Calu3 (cell line): ENCODE results near the gene ERAP2. TPM values are rescaled to one million over a fixed set of nuclear protein-coding genes. Genes with fewer than 3 reads are reported as not detected.

ENCODE experiments used
- BruUV-seq: library from RNA; stranded (reverse); fragments of 400-500 nt; replicated peaks from 2 replicates; lab custom pipeline; 2021; lab: Mats Ljungman, UMichigan
- CTCF ChIA-PET: fragments of 300-600 bp; sonication (Branson Sonifier 250); formaldehyde crosslinking; loops from one replicate; lab custom pipeline; 2022; ENCODE audit warnings: antibody characterized with exemption; lab: Charles Lee
- DNase-seq: peaks from one replicate; pipeline ENCODE4 v3.0.0; 2022
- H3K27ac Mint-ChIP-seq: one replicate; pipeline ENCODE4 v1.8.0; 2022; ENCODE audit warnings: mixed read lengths; ENCODE audit not compliant: unreplicated experiment
- H3K27me3 Mint-ChIP-seq: one replicate; pipeline ENCODE4 v1.8.0; 2022; ENCODE audit warnings: mixed read lengths; ENCODE audit not compliant: unreplicated experiment
- H3K36me3 Mint-ChIP-seq: one replicate; pipeline ENCODE4 v1.8.0; 2022; ENCODE audit warnings: mild to moderate bottlenecking, moderate library complexity, mixed read lengths; ENCODE audit not compliant: insufficient read depth, unreplicated experiment
- H3K4me1 Mint-ChIP-seq: one replicate; pipeline ENCODE4 v1.8.0; 2022; ENCODE audit warnings: mild to moderate bottlenecking, low read depth, mixed read lengths; ENCODE audit not compliant: unreplicated experiment
- H3K4me3 Mint-ChIP-seq: one replicate; pipeline ENCODE4 v1.8.0; 2022; ENCODE audit warnings: mild to moderate bottlenecking, low read depth, moderate library complexity, mixed read lengths; ENCODE audit not compliant: unreplicated experiment
- H3K9me3 Mint-ChIP-seq: one replicate; pipeline ENCODE4 v1.8.0; 2022; ENCODE audit warnings: low read depth, mixed read lengths; ENCODE audit not compliant: unreplicated experiment
- CTCF ChIP-seq: fragments of 200-600 bp; IDR thresholded peaks from one replicate; pipeline ENCODE4 v1.8.0; 2022; ENCODE audit warnings: antibody characterized with exemption; ENCODE audit not compliant: unreplicated experiment
- intact Hi-C: fragments of 100-400 bp; cut with micrococcal nuclease; formaldehyde crosslinking; loops from one replicate; pipeline ENCODE4 v1.10.0; 2022; ENCODE audit not compliant: unreplicated experiment
- total RNA-seq: library from RNA; stranded (reverse); gene quantifications from 2 replicates; pipeline ENCODE4 v1.2.3, GENCODE V29; 2022

ERAP2 gene
- total RNA-seq, 1 experiment from 2014 or later: 67.7 TPM

GRCh38 chr5:96935559-96936430, 59.5 kb downstream of the ERAP2 start, which contains the start of gene LNPEP:
TSS of gene LNPEP (plus strand) at chr5:96936080. CDS start at chr5:96936156, 76 bp downstream.
- no TSS peak for BruUV-seq
- peaks cover 42% of the 10 kb centered on the region for H3K36me3 Mint-ChIP-seq
- intact Hi-C loops: loop anchor here (1.0 to 5.0 kb wide), 3 partner anchors 59 to 227 kb away; partner anchors contain the start of genes ERAP1 and ERAP2
- CTCF ChIA-PET: interaction anchor here (0.6 to 1.0 kb wide), 7 partner anchors 11 to 1932 kb away, joined by 3 to 10 read pairs (median 5); no protein-coding TSS in a partner anchor
- H3K4me3 Mint-ChIP-seq: peak within 1 kb of the TSS; percentile 78
- peak within 1 kb of the TSS; percentile 93 for H3K27ac Mint-ChIP-seq
- peaks cover 34% of the 10 kb centered on the region for H3K4me1 Mint-ChIP-seq
- no peak for TF ChIP-seq CTCF
- peak; percentile 99 for DNase-seq
- no peaks in the 10 kb centered on the region for H3K27me3 Mint-ChIP-seq
- H3K9me3 Mint-ChIP-seq: no peaks in the 10 kb centered on the region

- peak; percentile 56 for DNase-seq
- peak overlapping the region; percentile 93 for H3K27ac Mint-ChIP-seq
- H3K36me3 Mint-ChIP-seq: peaks cover 42% of the 10 kb centered on the region
- CTCF ChIA-PET: interaction anchor here (0.6 to 1.0 kb wide), 7 partner anchors 10 to 1931 kb away, joined by 3 to 10 read pairs (median 5); no protein-coding TSS in a partner anchor
- peaks cover 34% of the 10 kb centered on the region for H3K4me1 Mint-ChIP-seq
- no TSS peak for BruUV-seq
- no peak for TF ChIP-seq CTCF
- H3K9me3 Mint-ChIP-seq: no peaks in the 10 kb centered on the region
- intact Hi-C loops: loop anchor here (5.0 kb wide), 2 partner anchors 129 to 226 kb away; partner anchors contain the start of gene ERAP1
- H3K4me3 Mint-ChIP-seq: peak overlapping the region; percentile 78
- H3K27me3 Mint-ChIP-seq: no peaks in the 10 kb centered on the region
Measured at GRCh38 chr5:96936431-96937320, 60.4 kb downstream of the ERAP2 start.

- CTCF ChIA-PET: no interaction called here
- intact Hi-C loops: no loop called here
- H3K4me1 Mint-ChIP-seq: peaks cover 38% of the 10 kb centered on the region
- no peak for TF ChIP-seq CTCF
- no peak overlapping the region for H3K4me3 Mint-ChIP-seq
- H3K36me3 Mint-ChIP-seq: peaks cover 25% of the 10 kb centered on the region
- no TSS peak for BruUV-seq
- H3K9me3 Mint-ChIP-seq: no peaks in the 10 kb centered on the region
- no peaks in the 10 kb centered on the region for H3K27me3 Mint-ChIP-seq
- no peak for DNase-seq
- no peak overlapping the region for H3K27ac Mint-ChIP-seq
Measured at GRCh38 chr5:96940586-96940985, 64.3 kb downstream of the ERAP2 start.

GRCh38 chr5:96941140-96941539, 64.8 kb downstream of the ERAP2 start:
- TF ChIP-seq CTCF: no peak
- no TSS peak for BruUV-seq
- CTCF ChIA-PET: no interaction called here
- Mint-ChIP-seq H3K9me3 (no peaks in the 10 kb centered on the region), H3K36me3 (peaks cover 19% of the 10 kb centered on the region), H3K27ac (no peak overlapping the region), H3K4me3 (no peak overlapping the region), H3K27me3 (no peaks in the 10 kb centered on the region), H3K4me1 (peaks cover 43% of the 10 kb centered on the region)
- no peak for DNase-seq
- intact Hi-C loops: no loop called here
